ENCODE measurements around the gene NRXN3.

DNA sequence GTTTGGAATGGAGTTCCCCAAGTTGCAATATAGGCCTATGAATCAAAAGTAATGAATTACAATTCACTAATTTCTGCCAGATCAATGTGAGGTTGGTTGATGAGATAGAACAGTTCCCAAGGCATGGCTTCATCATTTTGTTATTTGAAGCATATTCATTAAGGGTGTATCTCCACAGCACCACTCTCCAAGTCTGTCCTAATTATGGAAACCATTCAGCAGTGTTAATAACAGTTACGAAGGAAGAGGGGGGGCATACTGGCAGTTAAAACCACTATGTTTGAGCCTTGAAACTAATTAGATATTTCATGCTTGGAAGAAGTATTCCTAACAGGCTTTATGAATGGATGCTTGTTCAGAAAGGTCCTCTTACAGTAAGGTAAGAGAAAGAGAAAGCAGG is 1520.8 kb downstream of the NRXN3 start:
- no peak for TF ChIP-seq FOXM1 (IDR thresholded peaks at IDR 0.05; ENCODE audit: borderline replicate concordance)
- no peak for TF ChIP-seq ARNT (IDR thresholded peaks at IDR 0.05)
- TF ChIP-seq HDGF (IDR thresholded peaks at IDR 0.05; ENCODE audit: borderline replicate concordance): no peak
- no peak for TF ChIP-seq FOXK2 (IDR thresholded peaks at IDR 0.05)
- no peak for TF ChIP-seq TARDBP (IDR thresholded peaks at IDR 0.05)
- TF ChIP-seq CTBP1 (IDR thresholded peaks at IDR 0.05; ENCODE audit: borderline replicate concordance): no peak
- no peak for TF ChIP-seq SP1 (IDR thresholded peaks at IDR 0.05)
- no peak for TF ChIP-seq L3MBTL2 (conservative IDR thresholded peaks at IDR 0.05)
- TF ChIP-seq ELF4 (IDR thresholded peaks at IDR 0.05): no peak
- no peak for TF ChIP-seq FOXA1 (IDR thresholded peaks at IDR 0.05)
- TF ChIP-seq ZNF384 (IDR thresholded peaks at IDR 0.05): no peak
- no peak for TF ChIP-seq BHLHE40 (IDR thresholded peaks at IDR 0.05; ENCODE audit: borderline replicate concordance)

All from HEK293T (cell line).